Gastrocnemius medialis (tissue), 4 donors: ENCODE measurements around the gene NT5C1A.

Experiments
- POLR2A ChIP-seq, 2 donors: fragments of 450-650 bp; IDR thresholded peaks; one replicate each; pipeline ENCODE4 v1.6.1; 2017; ENCODE audit warnings: antibody characterized with exemption in 2 of 2, mild to moderate bottlenecking in 2 of 2, moderate library complexity in 2 of 2
- TF ChIP-seq, protein P1 (sequence below), 5 experiments: fragments of 450-650 bp in 3 of 5; fragments of 200-600 bp in 2 of 5; sonication (generic) in 2 of 5; IDR thresholded peaks in 4 of 5; conservative IDR thresholded peaks in 1 of 5; 1 replicate in 4 of 5; 2 replicates in 1 of 5; pipeline ENCODE4 v1.5.1; 2016 to 2019; ENCODE audit warnings: antibody characterized with exemption in 5 of 5, mild to moderate bottlenecking in 3 of 5, moderate library complexity in 3 of 5

DNA sequence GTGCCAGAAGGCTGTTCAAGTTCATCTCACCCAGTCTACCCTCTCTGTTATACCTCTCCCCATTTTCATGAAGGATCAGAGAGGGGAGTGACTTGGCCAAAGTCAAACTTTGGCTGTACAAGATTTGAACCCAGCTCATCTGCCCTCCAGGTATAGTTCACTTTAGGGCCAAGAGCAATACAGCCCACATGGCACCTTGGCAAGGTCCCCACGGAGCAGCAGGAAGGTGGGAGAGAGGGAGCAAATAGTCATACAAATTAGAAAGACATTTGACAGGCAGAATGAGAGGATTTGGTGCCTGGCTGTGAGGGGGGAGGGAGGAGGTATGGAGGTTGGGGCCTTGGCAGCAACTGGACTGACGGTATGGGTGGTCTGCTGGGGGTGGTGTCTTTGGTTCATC lies 18.3 kb upstream of the NT5C1A start:
- TF ChIP-seq, protein P1, sequence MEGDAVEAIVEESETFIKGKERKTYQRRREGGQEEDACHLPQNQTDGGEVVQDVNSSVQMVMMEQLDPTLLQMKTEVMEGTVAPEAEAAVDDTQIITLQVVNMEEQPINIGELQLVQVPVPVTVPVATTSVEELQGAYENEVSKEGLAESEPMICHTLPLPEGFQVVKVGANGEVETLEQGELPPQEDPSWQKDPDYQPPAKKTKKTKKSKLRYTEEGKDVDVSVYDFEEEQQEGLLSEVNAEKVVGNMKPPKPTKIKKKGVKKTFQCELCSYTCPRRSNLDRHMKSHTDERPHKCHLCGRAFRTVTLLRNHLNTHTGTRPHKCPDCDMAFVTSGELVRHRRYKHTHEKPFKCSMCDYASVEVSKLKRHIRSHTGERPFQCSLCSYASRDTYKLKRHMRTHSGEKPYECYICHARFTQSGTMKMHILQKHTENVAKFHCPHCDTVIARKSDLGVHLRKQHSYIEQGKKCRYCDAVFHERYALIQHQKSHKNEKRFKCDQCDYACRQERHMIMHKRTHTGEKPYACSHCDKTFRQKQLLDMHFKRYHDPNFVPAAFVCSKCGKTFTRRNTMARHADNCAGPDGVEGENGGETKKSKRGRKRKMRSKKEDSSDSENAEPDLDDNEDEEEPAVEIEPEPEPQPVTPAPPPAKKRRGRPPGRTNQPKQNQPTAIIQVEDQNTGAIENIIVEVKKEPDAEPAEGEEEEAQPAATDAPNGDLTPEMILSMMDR (IDR thresholded peaks at IDR 0.05 in 4 of 5, conservative IDR thresholded peaks at IDR 0.05 in 1 of 5), result no peak
- TF ChIP-seq POLR2A (IDR thresholded peaks at IDR 0.05), result no peak
